ENCODE data around the gene CACNA1C.

DNA sequence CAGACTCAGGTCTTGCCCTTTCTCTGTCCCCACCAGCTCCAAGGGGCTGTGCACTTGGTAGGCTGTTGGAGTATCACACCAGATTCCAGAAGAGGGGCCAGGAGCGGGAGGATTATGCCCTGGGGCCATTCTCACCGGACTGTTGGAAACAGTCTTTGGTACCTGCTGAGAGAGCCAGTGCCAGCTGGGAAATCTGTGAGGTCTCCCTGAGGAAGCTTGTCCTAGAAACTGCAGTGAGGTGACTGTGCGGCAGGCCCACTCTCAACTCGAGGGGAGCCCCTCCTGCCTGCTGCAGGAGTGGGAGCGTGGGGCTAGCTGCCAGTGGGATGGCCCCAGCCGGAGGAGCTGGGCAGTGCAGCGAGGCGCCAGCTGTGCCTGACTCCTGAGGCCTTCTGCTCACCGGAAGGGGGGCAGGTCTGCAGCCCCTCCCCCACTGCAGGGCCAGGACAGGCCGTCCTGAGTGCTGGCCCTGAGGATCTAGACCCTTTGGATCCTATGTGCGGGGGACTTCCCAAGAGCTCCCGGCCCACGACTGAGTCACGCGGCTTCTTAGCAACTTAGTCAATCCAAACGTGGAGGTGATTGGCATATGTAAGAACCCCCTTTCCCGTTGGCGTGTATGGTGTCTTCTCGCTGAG, 295.2 kb downstream of the CACNA1C start:
- no peak for TF ChIP-seq POLR2A (IDR thresholded peaks at IDR 0.05; ENCODE audit: extremely low read depth, insufficient read length)
- TF ChIP-seq, protein P1, sequence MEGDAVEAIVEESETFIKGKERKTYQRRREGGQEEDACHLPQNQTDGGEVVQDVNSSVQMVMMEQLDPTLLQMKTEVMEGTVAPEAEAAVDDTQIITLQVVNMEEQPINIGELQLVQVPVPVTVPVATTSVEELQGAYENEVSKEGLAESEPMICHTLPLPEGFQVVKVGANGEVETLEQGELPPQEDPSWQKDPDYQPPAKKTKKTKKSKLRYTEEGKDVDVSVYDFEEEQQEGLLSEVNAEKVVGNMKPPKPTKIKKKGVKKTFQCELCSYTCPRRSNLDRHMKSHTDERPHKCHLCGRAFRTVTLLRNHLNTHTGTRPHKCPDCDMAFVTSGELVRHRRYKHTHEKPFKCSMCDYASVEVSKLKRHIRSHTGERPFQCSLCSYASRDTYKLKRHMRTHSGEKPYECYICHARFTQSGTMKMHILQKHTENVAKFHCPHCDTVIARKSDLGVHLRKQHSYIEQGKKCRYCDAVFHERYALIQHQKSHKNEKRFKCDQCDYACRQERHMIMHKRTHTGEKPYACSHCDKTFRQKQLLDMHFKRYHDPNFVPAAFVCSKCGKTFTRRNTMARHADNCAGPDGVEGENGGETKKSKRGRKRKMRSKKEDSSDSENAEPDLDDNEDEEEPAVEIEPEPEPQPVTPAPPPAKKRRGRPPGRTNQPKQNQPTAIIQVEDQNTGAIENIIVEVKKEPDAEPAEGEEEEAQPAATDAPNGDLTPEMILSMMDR (IDR thresholded peaks at IDR 0.05; ENCODE audit: low read depth, low read length), result no peak
